GM12878 (cell line): ENCODE data around the gene RERE. TPM values are rescaled to one million over a fixed set of nuclear protein-coding genes. Genes with fewer than 3 reads are reported as not detected.

ENCODE experiments used
- ATAC-seq: fragments of 200-7000 bp; cut with Tn5 transposase; 3 replicates; pipeline ENCODE4 v1.9.1; 2020; ENCODE audit warnings: mild to moderate bottlenecking, moderate library complexity
- BruUV-seq: library from RNA; stranded (reverse); fragments of 400-500 nt; replicated peaks from 2 replicates; lab custom pipeline; 2021; lab: Mats Ljungman, UMichigan
- CTCF ChIA-PET: fragments of 300-600 bp; sonication (Branson Sonifier 250); formaldehyde crosslinking; extraction: SDS; loops from one replicate; lab custom pipeline; 2021; ENCODE audit warnings: inconsistent platforms; lab: Yijun Ruan, JAX
- POLR2A ChIA-PET: fragments of 350-600 bp; formaldehyde crosslinking; extraction: SDS; loops from one replicate; lab custom pipeline; 2021; ENCODE audit warnings: inconsistent platforms; lab: Charles Lee
- RAD21 ChIA-PET: fragments of 300-600 bp; sonication (Branson Sonifier 250); formaldehyde crosslinking; loops from one replicate; lab custom pipeline; 2023; ENCODE audit warnings: antibody characterized with exemption; ENCODE audit not compliant: unreplicated experiment; lab: Charles Lee
- SMC1A ChIA-PET: fragments of 300-600 bp; sonication (Branson Sonifier 250); formaldehyde crosslinking; loops from one replicate; lab custom pipeline; 2023; ENCODE audit not compliant: unreplicated experiment, uncharacterized antibody; lab: Charles Lee
- DNase-seq: peaks from one replicate; pipeline ENCODE4 v3.0.0-alpha.2; 2011; ENCODE audit warnings: low read depth, low spot score
- FAIRE-seq: peaks from 3 replicates; lab custom pipeline; 2011; peaks lifted over from hg19 to GRCh38; lab: Jason Lieb, UNC
- H2AFZ ChIP-seq: 2 replicates; pipeline ENCODE4 v1.6.0; 2011; ENCODE audit warnings: low read depth, low read length, control low read depth; ENCODE audit not compliant: control insufficient read depth
- H3K27ac ChIP-seq: 2 replicates; pipeline ENCODE4 v1.5.1; 2011; ENCODE audit warnings: control low read depth; ENCODE audit not compliant: control insufficient read depth, insufficient read depth
- H3K27me3 ChIP-seq, 2 experiments: replicated peaks in 1 of 2; 2 replicates each; pipeline versions ENCODE4 v1.6.0 to v1.6.1; 2011; ENCODE audit warnings: low read length in 1 of 2; ENCODE audit not compliant: control insufficient read depth in 2 of 2, insufficient read depth in 2 of 2
- H3K36me3 ChIP-seq, 2 experiments: 2 replicates each; pipeline ENCODE4 v1.5.1; 2011; ENCODE audit warnings: low read length in 1 of 2; ENCODE audit not compliant: control insufficient read depth in 2 of 2, insufficient read depth in 2 of 2
- H3K4me1 ChIP-seq: 2 replicates; pipeline ENCODE4 v1.6.1; 2011; ENCODE audit warnings: mild to moderate bottlenecking, low read length, moderate library complexity, mixed read lengths; ENCODE audit not compliant: control insufficient read depth, insufficient read depth
- H3K4me2 ChIP-seq: 2 replicates; pipeline ENCODE4 v1.6.0; 2011; ENCODE audit warnings: control low read depth; ENCODE audit not compliant: control insufficient read depth, insufficient read depth
- H3K4me3 ChIP-seq: fragments of 200-600 bp; sonication (generic); 2 replicates; pipeline ENCODE4 v1.5.1; 2016
- H3K79me2 ChIP-seq: 2 replicates; pipeline ENCODE4 v1.6.0; 2011; ENCODE audit warnings: low read length; ENCODE audit not compliant: control insufficient read depth, insufficient read depth
- H3K9ac ChIP-seq: 2 replicates; pipeline ENCODE4 v1.8.0; 2011; ENCODE audit warnings: low read length, control low read depth, mixed read lengths; ENCODE audit not compliant: control insufficient read depth, insufficient read depth
- H3K9me3 ChIP-seq: replicated peaks from 3 replicates; pipeline ENCODE4 v1.5.1; 2011; ENCODE audit warnings: mild to moderate bottlenecking, low read length; ENCODE audit not compliant: control insufficient read depth, insufficient read depth
- H4K20me1 ChIP-seq: 2 replicates; pipeline ENCODE4 v1.6.0; 2011; ENCODE audit not compliant: control insufficient read depth, insufficient read depth
- BACH1 ChIP-seq: fragments of 450-650 bp; IDR thresholded peaks from 2 replicates; pipeline ENCODE4 v1.6.1; 2017; ENCODE audit warnings: mild to moderate bottlenecking, borderline replicate concordance
- BHLHE40 ChIP-seq, 2 experiments: fragments of 450-650 bp in 1 of 2; IDR thresholded peaks; 2 replicates each; pipeline ENCODE4 v1.6.1; 2011 to 2017; ENCODE audit warnings: low read depth in 2 of 2, borderline replicate concordance in 1 of 2, improper control_type of control experiment in 1 of 2, low read length in 1 of 2, mild to moderate bottlenecking in 1 of 2
- CEBPB ChIP-seq, 2 experiments: fragments of 150-350 bp in 1 of 2; IDR thresholded peaks; 2 replicates each; pipeline ENCODE4 v1.6.1; 2012 to 2014; ENCODE audit warnings: low read depth in 2 of 2, low read length in 2 of 2, borderline replicate concordance in 1 of 2, inconsistent platforms in 1 of 2
- EED ChIP-seq: sonication (generic); IDR thresholded peaks from 2 replicates; pipeline ENCODE4 v1.6.1; 2016; ENCODE audit warnings: antibody characterized with exemption, low read depth
- GATAD2B ChIP-seq: fragments of 450-650 bp; conservative IDR thresholded peaks from 2 replicates; pipeline ENCODE4 v1.6.1; 2017; ENCODE audit warnings: low read depth, mild to moderate bottlenecking, moderate library complexity
- IKZF2 ChIP-seq, 2 experiments: fragments of 450-650 bp; IDR thresholded peaks; 2 replicates each; pipeline ENCODE4 v1.6.1; 2017; ENCODE audit warnings: mild to moderate bottlenecking in 2 of 2, moderate library complexity in 2 of 2
- MEF2B ChIP-seq: fragments of 450-650 bp; IDR thresholded peaks from 2 replicates; pipeline ENCODE4 v1.6.1; 2018; ENCODE audit warnings: mild to moderate bottlenecking, moderate library complexity; ENCODE audit not compliant: partially characterized antibody, poor library complexity, severe bottlenecking
- POLR2A ChIP-seq: IDR thresholded peaks from 2 replicates; pipeline ENCODE4 v1.6.1; 2011; ENCODE audit warnings: low read depth, mild to moderate bottlenecking, low read length
- ZBTB40 ChIP-seq: fragments of 450-650 bp; IDR thresholded peaks from 2 replicates; pipeline ENCODE4 v1.6.1; 2016; ENCODE audit warnings: mild to moderate bottlenecking, moderate library complexity, borderline replicate concordance
- ZNF687 ChIP-seq: fragments of 450-650 bp; IDR thresholded peaks from 2 replicates; pipeline ENCODE4 v1.6.1; 2017; ENCODE audit warnings: mild to moderate bottlenecking, moderate library complexity
- WGBS: methylation state at CpG from one replicate; pipeline ENCODE4 v1.1.6; 2016; ENCODE audit warnings: low lambda C conversion rate; ENCODE audit not compliant: insufficient replicate concordance, insufficient coverage; ENCODE audit errors: missing lambda C conversion rate; 5-methylcytosine and 5-hydroxymethylcytosine counted together
- in situ Hi-C: fragments of 300-500 bp; cut with MboI; formaldehyde crosslinking; loops from 9 replicates; pipeline ENCODE4 v1.14.3; 2018; ENCODE audit warnings: mixed read lengths
- intact Hi-C: fragments of 100-400 bp; cut with micrococcal nuclease; formaldehyde crosslinking; loops from one replicate; pipeline ENCODE4 v1.14.2; 2022; ENCODE audit not compliant: unreplicated experiment
- polyA plus RNA-seq, 11 experiments: library from polyadenylated mRNA; depleted of rRNA in 4 of 11; unstranded in 6 of 11; stranded (reverse) in 5 of 11; fragments of >200 nt; fragmentation: Nextera tagmentation in 4 of 11; fragmentation: Illumina TruSeq in 1 of 11; extraction: Ambion mirVana in 4 of 11; extraction: Trizol in 1 of 11; gene quantifications; 1 replicate in 1 of 11; 2 replicates in 10 of 11; pipeline versions ENCODE4 v1.2.1 to v1.2.3, GENCODE V29; 2011 to 2016; ENCODE audit warnings: inconsistent platforms in 2 of 11, missing spikeins in 2 of 11, low read depth in 1 of 11
- total RNA-seq, 4 experiments: library from RNA; depleted of rRNA in 3 of 4; stranded (reverse); fragments of >200 nt in 3 of 4; fragmentation: Illumina TruSeq in 1 of 4; extraction: Trizol in 1 of 4; gene quantifications; 2 replicates each; pipeline versions ENCODE4 v1.2.1 to v1.2.3, GENCODE V29; 2013 to 2021

RERE gene
- total and polyA plus RNA-seq, 10 of the 15 experiments (the other 5 are each of a cell fraction or from before 2014, with no cell fraction given), result 5.2 to 60.5 (median 20.2) TPM

- intact Hi-C loops (no loop called here), in situ Hi-C loops (no loop called here)
- WGBS, result 48% methylated on average over 4 of the region's 4 CpGs
- Histone ChIP-seq H3K27me3 (no peaks in the 10 kb centered on the region), H3K4me2 (peak overlapping the region; percentile 35; the same call in 1 of the 2 replicates), H3K36me3 (no peaks in the 10 kb centered on the region), H3K4me1 (peaks cover 23% of the 10 kb centered on the region), H3K27ac (peak overlapping the region; percentile 5; the same call in 1 of the 2 replicates), H3K79me2 (peaks cover 72% of the 10 kb centered on the region), H3K9ac (no peak overlapping the region), H3K4me3 (no peak overlapping the region), H2AFZ (no peak overlapping the region), H3K9me3 (peaks cover 2% of the 10 kb centered on the region; the same call in 1 of the 3 replicates), H4K20me1 (no peaks in the 10 kb centered on the region)
- ChIA-PET RAD21 (interaction anchor here (1.1 to 2.4 kb wide), 6 partner anchors 11 to 162 kb away, joined by 3 to 10 read pairs (median 4); no protein-coding TSS in a partner anchor), CTCF (interaction anchor here (2.2 to 9.0 kb wide), 3 partner anchors 15 to 125 kb away, joined by 9 to 89 read pairs (median 23); no protein-coding TSS in a partner anchor), SMC1A (interaction anchor here (1.0 to 12.1 kb wide), 7 partner anchors 14 to 126 kb away, joined by 3 to 154 read pairs (median 7); no protein-coding TSS in a partner anchor), POLR2A (interaction anchor here (0.6 to 1.1 kb wide), 4 partner anchors 14 to 118 kb away, joined by 4 read pairs; no protein-coding TSS in a partner anchor)
- FAIRE-seq (no peak), DNase-seq (no peak), ATAC-seq (peak; percentile 72)
- no TSS peak for BruUV-seq
- TF ChIP-seq ZNF687 (0 out of 2 replicates have a peak, but pooled peaks have one; percentile 18), EED (0 out of 2 replicates have a peak, but pooled peaks have one; percentile 24), IKZF2 (IDR thresholded peaks at IDR 0.05) (0 out of 4 replicates have a peak, but pooled peaks of 1 of the 2 experiments have one; percentile 12), BACH1 (no peak), MEF2B (peak; percentile 80), POLR2A (no peak), GATAD2B (0 out of 2 replicates have a peak, but pooled peaks have one; percentile 31), ZBTB40 (no peak), CEBPB (IDR thresholded peaks at IDR 0.05; ENCODE audit: borderline replicate concordance in 1 of 2, low read depth in 2 of 2, low read length in 2 of 2) (no peak), BHLHE40 (IDR thresholded peaks at IDR 0.05; ENCODE audit: borderline replicate concordance in 1 of 2, low read depth in 2 of 2, low read length in 1 of 2) (peak in 1 of 2 experiments; percentile 18; a peak in 1 of 4 replicates)
Measured at GRCh38 chr1:8687039-8687438, 130.4 kb downstream of the RERE start.
